Fibroblast of peridontal ligament (primary cell): ENCODE results near the gene PIP5KL1.

Experiments used
- DNase-seq: peaks from one replicate; pipeline ENCODE4 v3.0.0-alpha.2; 2010; ENCODE audit errors: extremely low read depth

The PIP5KL1 gene

GRCh38 chr9:127872369-127873222, 58.0 kb downstream of the PIP5KL1 start:
- DNase-seq, result no peak

GRCh38 chr9:127871531-127871930, 59.0 kb downstream of the PIP5KL1 start:
- DNase-seq, result no peak

- DNase-seq, result no peak
These were observed 59.7 kb downstream of the PIP5KL1 start for GRCh38 chr9:127870887-127871286.
